Fibroblast of the aortic adventitia (primary cell): Measurements from ENCODE around the gene C18orf63. TPM values are rescaled to one million over a fixed set of nuclear protein-coding genes. Genes with fewer than 3 reads are reported as not detected.

ENCODE experiments used
- DNase-seq: peaks from one replicate; pipeline ENCODE4 v3.0.0-alpha.2; 2010; ENCODE audit warnings: low read depth
- H3K4me3 ChIP-seq: 2 replicates; pipeline ENCODE4 v1.5.1; 2011; ENCODE audit warnings: low read depth, mild to moderate bottlenecking, control low read depth, low read length, moderate library complexity
- total RNA-seq: library from RNA; depleted of rRNA; stranded (reverse); fragments of >200 nt; gene quantifications from 2 replicates; pipeline ENCODE4 v1.2.3, GENCODE V29; 2012; ENCODE audit warnings: low replicate concordance
- TF ChIP-seq, protein P1 (sequence below): IDR thresholded peaks from 2 replicates; pipeline ENCODE4 v1.5.1; 2011; ENCODE audit warnings: mild to moderate bottlenecking, low read length, control low read depth, inconsistent platforms; ENCODE audit not compliant: insufficient read depth

The C18orf63 gene
- total RNA-seq, 1 donor: not detected

DNA sequence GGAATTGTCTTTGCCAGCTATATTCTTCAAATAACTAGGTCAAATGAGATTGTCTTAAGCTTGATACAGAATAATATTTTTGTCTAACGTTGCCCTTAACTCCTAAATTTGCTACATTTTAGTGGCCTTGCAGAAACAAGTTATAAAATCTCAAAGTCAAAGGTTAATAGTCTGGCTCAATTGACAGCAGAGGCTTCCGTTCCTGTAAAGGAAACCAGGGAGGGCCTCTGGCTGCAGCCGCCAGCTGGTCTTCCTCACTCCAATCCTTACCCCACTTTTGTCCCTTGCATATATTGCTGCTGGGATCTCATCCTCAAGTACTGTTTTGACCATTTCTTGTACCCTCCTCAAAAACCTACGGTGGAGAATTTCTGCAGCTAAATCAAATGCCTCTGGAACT, 40.9 kb upstream of the C18orf63 start:
- no peak overlapping the region for H3K4me3 ChIP-seq
- no peak for DNase-seq
- TF ChIP-seq, protein P1, sequence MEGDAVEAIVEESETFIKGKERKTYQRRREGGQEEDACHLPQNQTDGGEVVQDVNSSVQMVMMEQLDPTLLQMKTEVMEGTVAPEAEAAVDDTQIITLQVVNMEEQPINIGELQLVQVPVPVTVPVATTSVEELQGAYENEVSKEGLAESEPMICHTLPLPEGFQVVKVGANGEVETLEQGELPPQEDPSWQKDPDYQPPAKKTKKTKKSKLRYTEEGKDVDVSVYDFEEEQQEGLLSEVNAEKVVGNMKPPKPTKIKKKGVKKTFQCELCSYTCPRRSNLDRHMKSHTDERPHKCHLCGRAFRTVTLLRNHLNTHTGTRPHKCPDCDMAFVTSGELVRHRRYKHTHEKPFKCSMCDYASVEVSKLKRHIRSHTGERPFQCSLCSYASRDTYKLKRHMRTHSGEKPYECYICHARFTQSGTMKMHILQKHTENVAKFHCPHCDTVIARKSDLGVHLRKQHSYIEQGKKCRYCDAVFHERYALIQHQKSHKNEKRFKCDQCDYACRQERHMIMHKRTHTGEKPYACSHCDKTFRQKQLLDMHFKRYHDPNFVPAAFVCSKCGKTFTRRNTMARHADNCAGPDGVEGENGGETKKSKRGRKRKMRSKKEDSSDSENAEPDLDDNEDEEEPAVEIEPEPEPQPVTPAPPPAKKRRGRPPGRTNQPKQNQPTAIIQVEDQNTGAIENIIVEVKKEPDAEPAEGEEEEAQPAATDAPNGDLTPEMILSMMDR: no peak

DNA sequence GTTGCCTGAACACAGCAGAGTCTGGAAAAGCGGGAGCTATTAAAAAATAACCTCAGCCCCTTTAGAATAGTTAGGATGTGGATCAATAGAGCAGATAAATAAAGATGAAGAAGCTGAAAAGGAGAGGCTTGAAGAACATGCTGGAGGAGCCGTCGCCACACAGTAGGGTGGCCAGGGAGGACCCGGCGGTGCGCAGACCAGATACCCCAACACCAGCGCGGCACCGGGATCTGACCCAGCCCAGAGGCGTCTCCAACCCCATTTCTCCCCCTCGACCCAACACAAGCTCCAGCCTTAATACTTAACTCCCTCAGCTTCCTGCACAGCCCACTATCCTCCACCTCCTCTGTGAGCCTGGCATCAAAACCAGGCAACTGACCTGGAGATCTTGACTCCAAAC, 39.9 kb upstream of the C18orf63 start:
- TF ChIP-seq, protein P1: no peak
- no peak overlapping the region for H3K4me3 ChIP-seq
- no peak for DNase-seq

DNA sequence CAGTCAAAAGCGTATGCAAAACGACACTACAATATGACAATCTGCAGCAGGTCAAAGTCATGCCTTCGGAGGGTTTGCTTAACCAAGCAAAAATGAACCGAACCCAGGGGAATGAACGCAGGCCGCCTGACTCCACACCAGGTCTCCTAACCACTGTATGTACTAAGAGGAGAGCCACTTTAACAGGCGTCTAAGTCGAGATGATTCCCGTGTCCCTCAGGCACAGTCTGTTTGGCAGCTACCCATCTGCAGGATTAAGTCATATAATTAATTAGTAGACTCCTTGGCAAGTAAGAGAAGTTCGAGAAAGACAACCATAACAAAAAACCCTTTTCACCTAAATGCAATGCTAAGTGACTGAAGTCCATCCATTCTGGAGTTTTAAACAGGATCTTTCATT, 39.0 kb upstream of the C18orf63 start:
- TF ChIP-seq, protein P1: no peak
- no peak for DNase-seq
- H3K4me3 ChIP-seq: no peak overlapping the region

DNA sequence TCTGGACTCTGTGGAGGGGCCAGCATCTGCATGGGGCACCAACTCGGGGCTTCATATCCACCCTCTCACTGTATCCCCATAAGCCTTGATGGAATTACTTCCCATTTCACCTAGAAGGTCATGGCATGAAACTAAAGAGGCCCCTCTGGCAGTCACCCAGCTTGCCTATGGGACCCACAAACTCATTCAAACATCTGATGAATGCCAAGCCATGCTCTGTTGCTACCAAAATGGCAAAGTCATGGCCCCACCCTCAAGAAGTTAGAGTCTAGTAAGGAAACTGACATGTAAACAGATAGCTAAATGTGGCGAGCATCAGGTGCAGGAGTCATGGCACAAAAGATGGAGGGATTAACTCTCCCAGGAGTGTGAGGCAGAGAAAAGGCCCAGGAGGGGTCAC, 38.3 kb upstream of the C18orf63 start:
- TF ChIP-seq, protein P1: no peak
- DNase-seq: no peak
- H3K4me3 ChIP-seq: no peak overlapping the region

- TF ChIP-seq, protein P1: no peak
- H3K4me3 ChIP-seq: no peak overlapping the region
- DNase-seq: no peak
Measured at GRCh38 chr18:74278058-74278457, 37.6 kb upstream of the C18orf63 start.

- TF ChIP-seq, protein P1: no peak
- DNase-seq: no peak
- H3K4me3 ChIP-seq: no peak overlapping the region
Measured at GRCh38 chr18:74278983-74279382, 36.7 kb upstream of the C18orf63 start.

- TF ChIP-seq, protein P1: no peak
- H3K4me3 ChIP-seq: no peak overlapping the region
- no peak for DNase-seq
Measured at GRCh38 chr18:74281011-74281979, 34.3 kb upstream of the C18orf63 start.
